Peyer's patch (tissue), 4 donors: ENCODE measurements around the gene AP3D1.

ENCODE experiments used
- CTCF ChIP-seq, 6 experiments: fragments of 450-650 bp in 4 of 6; fragments of 200-600 bp in 2 of 6; sonication (generic) in 1 of 6; IDR thresholded peaks; one replicate each; pipeline ENCODE4 v1.5.1; 2017 to 2019; ENCODE audit warnings: antibody characterized with exemption in 6 of 6, mild to moderate bottlenecking in 3 of 6, moderate library complexity in 1 of 6
- POLR2A ChIP-seq, 2 donors: fragments of 450-650 bp; IDR thresholded peaks; one replicate each; pipeline ENCODE4 v1.5.1; 2017; ENCODE audit warnings: antibody characterized with exemption in 2 of 2, mild to moderate bottlenecking in 2 of 2, moderate library complexity in 2 of 2

GRCh38 chr19:2117215-2117960 lies 34.0 kb downstream of the AP3D1 start:
- TF ChIP-seq CTCF (IDR thresholded peaks at IDR 0.05): no peak
- TF ChIP-seq POLR2A (IDR thresholded peaks at IDR 0.05): no peak
